SK-N-SH (cell line): ENCODE data around the gene HOMER2. TPM values are rescaled to one million over a fixed set of nuclear protein-coding genes. Genes with fewer than 3 reads are reported as not detected.
A peak's percentile ranks its signal among the peaks of the same experiment; 100 is the strongest.

Source experiments
- CTCF ChIA-PET: fragments of 300-600, 350-600 bp; formaldehyde crosslinking; extraction: SDS; loops from one replicate; lab custom pipeline; 2021; lab: Yijun Ruan, JAX
- POLR2A ChIA-PET: fragments of 350-600 bp; sonication (Branson Sonifier 250); formaldehyde crosslinking; extraction: SDS; loops from one replicate; lab custom pipeline; 2020; ENCODE audit warnings: antibody characterized with exemption, inconsistent platforms; lab: Yijun Ruan, JAX
- DNase-seq: peaks from one replicate; pipeline ENCODE4 v3.0.0; 2012
- H2AFZ ChIP-seq: fragments of 200-600 bp; sonication (generic); 2 replicates; pipeline ENCODE4 v1.8.1; 2016; ENCODE audit warnings: antibody characterized with exemption, mild to moderate bottlenecking, low read depth
- H3F3A ChIP-seq: fragments of 200-600 bp; sonication (generic); replicated peaks from 2 replicates; pipeline ENCODE3; 2016; ENCODE audit warnings: antibody characterized with exemption, mild to moderate bottlenecking; ENCODE audit not compliant: insufficient read depth
- H3K27ac ChIP-seq, 2 experiments: fragments of 200-500 bp in 1 of 2; fragments of 200-600 bp in 1 of 2; sonication (Bioruptor generic) in 1 of 2; sonication (generic), shearing (Covaris generic) in 1 of 2; 2 replicates each; pipeline versions ENCODE4 v1.5.1 to v1.6.1; 2014 to 2016; ENCODE audit warnings: low read depth in 2 of 2, inconsistent platforms in 1 of 2, low read length in 1 of 2, mild to moderate bottlenecking in 1 of 2, mixed read lengths in 1 of 2
- H3K27me3 ChIP-seq: fragments of 200-600 bp; sonication (generic), shearing (Covaris generic); 2 replicates; pipeline ENCODE4 v1.6.1; 2016; ENCODE audit warnings: mixed run types; ENCODE audit not compliant: insufficient read depth
- H3K36me3 ChIP-seq, 2 experiments: fragments of 200-500 bp in 1 of 2; fragments of 200-600 bp in 1 of 2; sonication (Bioruptor generic) in 1 of 2; sonication (generic) in 1 of 2; replicated peaks in 1 of 2; 2 replicates each; pipeline versions ENCODE3 to v1.5.1; 2014 to 2016; ENCODE audit warnings: low read length in 1 of 2, mild to moderate bottlenecking in 1 of 2; ENCODE audit not compliant: insufficient read depth in 2 of 2, control insufficient read depth in 1 of 2
- H3K4me1 ChIP-seq, 2 experiments: fragments of 200-500 bp in 1 of 2; fragments of 200-600 bp in 1 of 2; sonication (Bioruptor generic) in 1 of 2; sonication (generic), shearing (Covaris generic) in 1 of 2; 2 replicates each; pipeline versions ENCODE4 v1.5.1 to v1.6.1; 2014 to 2016; ENCODE audit warnings: low read depth in 1 of 2, low read length in 1 of 2, mixed run types in 1 of 2; ENCODE audit not compliant: insufficient read depth in 2 of 2, control insufficient read depth in 1 of 2
- H3K4me2 ChIP-seq: fragments of 200-600 bp; sonication (generic), shearing (Covaris generic); 2 replicates; pipeline ENCODE4 v1.6.1; 2017; ENCODE audit warnings: mixed run types
- H3K4me3 ChIP-seq, 2 experiments: fragments of 200-500 bp in 1 of 2; fragments of 200-600 bp in 1 of 2; sonication (Bioruptor generic) in 1 of 2; sonication (generic), shearing (Covaris generic) in 1 of 2; 2 replicates each; pipeline versions ENCODE4 v1.5.1 to v1.8.1; 2014 to 2016; ENCODE audit warnings: low read depth in 2 of 2, inconsistent platforms in 1 of 2, low read length in 1 of 2, mild to moderate bottlenecking in 1 of 2, mixed read lengths in 1 of 2, moderate library complexity in 1 of 2
- H3K79me2 ChIP-seq: fragments of 200-600 bp; sonication (generic); 2 replicates; pipeline ENCODE4 v1.8.1; 2017; ENCODE audit warnings: mild to moderate bottlenecking; ENCODE audit not compliant: insufficient read depth
- H3K9ac ChIP-seq: fragments of 200-600 bp; sonication (generic); 2 replicates; pipeline ENCODE4 v1.6.1; 2017; ENCODE audit warnings: mixed run types
- H3K9me2 ChIP-seq: fragments of 200-600 bp; sonication (generic); 2 replicates; pipeline ENCODE4 v1.6.1; 2017; ENCODE audit warnings: mixed run types
- H3K9me3 ChIP-seq: fragments of 200-600 bp; sonication (generic); 2 replicates; pipeline ENCODE4 v1.6.1; 2017; ENCODE audit warnings: mixed run types, mild to moderate bottlenecking, moderate library complexity
- H4K20me1 ChIP-seq: fragments of 200-600 bp; sonication (generic); 2 replicates; pipeline ENCODE4 v1.6.1; 2017; ENCODE audit warnings: mild to moderate bottlenecking, mixed run types; ENCODE audit not compliant: insufficient read depth
- CHD2 ChIP-seq: fragments of 150-350 bp; IDR thresholded peaks from 2 replicates; pipeline ENCODE4 v1.6.1; 2018; ENCODE audit warnings: low read length; ENCODE audit not compliant: partially characterized antibody
- FOSL2 ChIP-seq: IDR thresholded peaks from 2 replicates; pipeline ENCODE4 v1.4.0; 2012; ENCODE audit warnings: low read depth, mild to moderate bottlenecking, moderate library complexity, borderline replicate concordance
- FOXJ3 ChIP-seq: sonication (generic); formaldehyde crosslinking; IDR thresholded peaks from 2 replicates; pipeline ENCODE4 v1.5.1; 2020; ENCODE audit warnings: mild to moderate bottlenecking, missing genetic modification reagents
- MEF2A ChIP-seq: IDR thresholded peaks from 2 replicates; pipeline ENCODE4 v1.4.0; 2012; ENCODE audit warnings: low read depth, borderline replicate concordance
- NFIC ChIP-seq: IDR thresholded peaks from 2 replicates; pipeline ENCODE4 v1.4.0; 2012; ENCODE audit warnings: borderline replicate concordance
- PBX3 ChIP-seq: IDR thresholded peaks from 2 replicates; pipeline ENCODE4; 2012
- POLR2AphosphoS5 ChIP-seq: IDR thresholded peaks from 2 replicates; pipeline ENCODE4 v1.6.1; 2012; ENCODE audit warnings: low read depth, low read length
- RAD21 ChIP-seq: IDR thresholded peaks from 2 replicates; pipeline ENCODE4 v1.6.1; 2012; ENCODE audit warnings: mild to moderate bottlenecking, low read length
- RCOR1 ChIP-seq: fragments of 150-350 bp; IDR thresholded peaks from 2 replicates; pipeline ENCODE4 v1.6.1; 2017; ENCODE audit warnings: antibody characterized with exemption, low read length
- RFX5 ChIP-seq: IDR thresholded peaks from 2 replicates; pipeline ENCODE4 v1.6.1; 2012; ENCODE audit warnings: mild to moderate bottlenecking, improper control_type of control experiment, low read length
- SIN3A ChIP-seq: IDR thresholded peaks from 2 replicates; pipeline ENCODE4 v1.6.1; 2012; ENCODE audit warnings: low read depth, mild to moderate bottlenecking, low read length, moderate library complexity, borderline replicate concordance
- TCF12 ChIP-seq: IDR thresholded peaks from 2 replicates; pipeline ENCODE4 v1.4.0; 2012
- TEAD4 ChIP-seq: IDR thresholded peaks from 2 replicates; pipeline ENCODE4 v1.4.0; 2012; ENCODE audit warnings: mild to moderate bottlenecking, borderline replicate concordance; ENCODE audit not compliant: insufficient read depth
- USF2 ChIP-seq: fragments of 150-350 bp; IDR thresholded peaks from 2 replicates; pipeline ENCODE4 v1.6.1; 2017; ENCODE audit warnings: antibody characterized with exemption, low read length, low read depth, borderline replicate concordance
- YY1 ChIP-seq: IDR thresholded peaks from 2 replicates; pipeline ENCODE4 v1.4.0; 2012; ENCODE audit warnings: low read depth, mild to moderate bottlenecking
- WGBS: methylation state at CpG from one replicate; pipeline ENCODE4 v1.1.6; 2017; ENCODE audit warnings: low lambda C conversion rate; 5-methylcytosine and 5-hydroxymethylcytosine counted together
- polyA plus RNA-seq, 3 experiments: library from polyadenylated mRNA; depleted of rRNA; stranded (reverse); fragments of >200 nt; gene quantifications; 2 replicates each; pipeline ENCODE4 v1.2.3, GENCODE V29; 2012
- TF ChIP-seq, protein P1 (sequence below): IDR thresholded peaks from 2 replicates; pipeline ENCODE4 v1.4.0; 2012; ENCODE audit warnings: low read depth
- TF ChIP-seq, protein P2 (sequence below): fragments of 150-350 bp; IDR thresholded peaks from 2 replicates; pipeline ENCODE4 v1.6.1; 2016; ENCODE audit warnings: mild to moderate bottlenecking, low read depth, low read length

Gene HOMER2
- polyA plus RNA-seq, 1 of the 3 experiments (the other 2 are of a cell fraction): 7.3 TPM

GRCh38 chr15:82890338-82890994 lies 62.1 kb downstream of the HOMER2 start:
- TF ChIP-seq RFX5 (no peak), RCOR1 (peak; percentile 10; the same call in 1 of the 2 replicates), RAD21 (0 out of 2 replicates have a peak, but pooled peaks have one; percentile 5)
- peaks cover 0 to 17% of the 10 kb centered on the region in 2 experiments; a peak in 2 of 4 replicates for H3K4me1 ChIP-seq
- H3F3A ChIP-seq: no peaks in the 10 kb centered on the region
- H3K4me3 ChIP-seq: no peak overlapping the region
- CTCF ChIA-PET: interaction anchor here (1.0 to 2.5 kb wide), 2 partner anchors 9 to 106 kb away, joined by 3 to 8 read pairs; no protein-coding TSS in a partner anchor
- H2AFZ ChIP-seq: no peak overlapping the region
- no peaks in the 10 kb centered on the region for H3K79me2 ChIP-seq
- POLR2A ChIA-PET: no interaction called here
- H3K36me3 ChIP-seq: no peaks in the 10 kb centered on the region
- peak; percentile 62 for DNase-seq
- H3K9ac ChIP-seq: no peak overlapping the region
- H3K4me2 ChIP-seq: no peak overlapping the region
- no peak overlapping the region for H3K27ac ChIP-seq
- H3K27me3 ChIP-seq: no peaks in the 10 kb centered on the region
- no peaks in the 10 kb centered on the region for H3K9me3 ChIP-seq
- H3K9me2 ChIP-seq: no peaks in the 10 kb centered on the region
- WGBS: 42% methylated on average over 9 of the region's 9 CpGs
- H4K20me1 ChIP-seq: no peaks in the 10 kb centered on the region

GRCh38 chr15:82882273-82882928 lies 70.1 kb downstream of the HOMER2 start:
- CTCF ChIA-PET: interaction anchor here (2.3 kb wide), 1 partner anchor 9 kb away, joined by 8 read pairs; no protein-coding TSS in a partner anchor
- no peaks in the 10 kb centered on the region for H3K9me2 ChIP-seq

More at GRCh38 chr15:82882273-82882928, 70.1 kb downstream of the HOMER2 start:
- Histone ChIP-seq H3K4me2 (no peak overlapping the region), H3K27me3 (no peaks in the 10 kb centered on the region)
- TF ChIP-seq FOXJ3 (CRISPR knock-in tag) (no peak), YY1 (no peak), FOSL2 (no peak), TEAD4 (no peak), USF2 (no peak), SIN3A (no peak), RFX5 (no peak), POLR2AphosphoS5 (no peak), NFIC (no peak), TCF12 (no peak), MEF2A (no peak), PBX3 (no peak), CHD2 (no peak)
- TF ChIP-seq, protein P1, sequence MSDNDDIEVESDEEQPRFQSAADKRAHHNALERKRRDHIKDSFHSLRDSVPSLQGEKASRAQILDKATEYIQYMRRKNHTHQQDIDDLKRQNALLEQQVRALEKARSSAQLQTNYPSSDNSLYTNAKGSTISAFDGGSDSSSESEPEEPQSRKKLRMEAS: no peak
- TF ChIP-seq, protein P2, sequence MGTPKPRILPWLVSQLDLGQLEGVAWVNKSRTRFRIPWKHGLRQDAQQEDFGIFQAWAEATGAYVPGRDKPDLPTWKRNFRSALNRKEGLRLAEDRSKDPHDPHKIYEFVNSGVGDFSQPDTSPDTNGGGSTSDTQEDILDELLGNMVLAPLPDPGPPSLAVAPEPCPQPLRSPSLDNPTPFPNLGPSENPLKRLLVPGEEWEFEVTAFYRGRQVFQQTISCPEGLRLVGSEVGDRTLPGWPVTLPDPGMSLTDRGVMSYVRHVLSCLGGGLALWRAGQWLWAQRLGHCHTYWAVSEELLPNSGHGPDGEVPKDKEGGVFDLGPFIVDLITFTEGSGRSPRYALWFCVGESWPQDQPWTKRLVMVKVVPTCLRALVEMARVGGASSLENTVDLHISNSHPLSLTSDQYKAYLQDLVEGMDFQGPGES: no peak
- TF ChIP-seq, all 33 proteins: peak for 0
- Histone ChIP-seq H3K4me3 (no peak overlapping the region), H3F3A (no peaks in the 10 kb centered on the region), H3K27ac (no peak overlapping the region), H3K9me3 (no peaks in the 10 kb centered on the region), H3K9ac (no peak overlapping the region), H3K79me2 (no peaks in the 10 kb centered on the region), H3K4me1 (peaks cover 0 to 2% of the 10 kb centered on the region in 2 experiments; a peak in 1 of 4 replicates), H3K36me3 (no peaks in the 10 kb centered on the region), H4K20me1 (no peaks in the 10 kb centered on the region), H2AFZ (no peak overlapping the region)
- no peak for DNase-seq
- POLR2A ChIA-PET: no interaction called here
- WGBS: 76% methylated on average over 5 of the region's 5 CpGs
